PFSK-1 (cell line): Measurements from ENCODE around the gene PDCD7. TPM values are rescaled to one million over a fixed set of nuclear protein-coding genes. Genes with fewer than 3 reads are reported as not detected.
A peak's percentile ranks its signal among the peaks of the same experiment; 100 is the strongest.

Source experiments
- FOXP2 ChIP-seq: optimal IDR thresholded peaks from 2 replicates; pipeline ENCODE3; 2011; ENCODE audit warnings: borderline replicate concordance, control low read depth, inconsistent platforms; ENCODE audit not compliant: insufficient read depth; ENCODE audit errors: extremely low read length, extremely low read depth
- POLR2AphosphoS5 ChIP-seq: IDR thresholded peaks from 2 replicates; pipeline ENCODE4 v1.6.1; 2012; ENCODE audit warnings: low read depth, mild to moderate bottlenecking, control low read depth, low read length, moderate library complexity
- REST ChIP-seq, 2 experiments: IDR thresholded peaks; 2 replicates each; pipeline versions ENCODE4 v1.6.1 to v1.8.0; 2011 to 2012; ENCODE audit warnings: low read depth in 2 of 2, low read length in 2 of 2, control low read depth in 1 of 2, inconsistent platforms in 1 of 2, mild to moderate bottlenecking in 1 of 2, moderate library complexity in 1 of 2; ENCODE audit not compliant: insufficient read depth in 1 of 2
- SIN3A ChIP-seq: IDR thresholded peaks from 2 replicates; pipeline ENCODE4 v1.6.1; 2012; ENCODE audit warnings: mild to moderate bottlenecking, low read length, moderate library complexity, borderline replicate concordance; ENCODE audit not compliant: insufficient read depth
- TAF1 ChIP-seq: IDR thresholded peaks from 2 replicates; pipeline ENCODE4 v1.6.1; 2012; ENCODE audit warnings: low read length, control low read depth, borderline replicate concordance; ENCODE audit not compliant: insufficient read depth
- polyA plus RNA-seq: library from polyadenylated mRNA; unstranded; fragments of >200 nt; gene quantifications from one replicate; pipeline ENCODE4 v1.2.1, GENCODE V29; 2012; ENCODE audit warnings: low read depth, missing spikeins; ENCODE audit not compliant: insufficient read length

The PDCD7 gene
- 26.6 TPM for polyA plus RNA-seq

- TF ChIP-seq FOXP2 (no peak), TAF1 (peak; percentile 95), SIN3A (peak; percentile 72; the same call in 1 of the 2 replicates), POLR2AphosphoS5 (peak; percentile 97), REST (IDR thresholded peaks at IDR 0.05; ENCODE audit: insufficient read depth in 1 of 2, low read depth in 2 of 2, low read length in 2 of 2) (no peak)
These were observed at the start of gene PDCD7 for GRCh38 chr15:65133548-65134200. Gene PDCD7 (minus strand): TSS chr15:65133808. CDS start chr15:65133781, 27 bp downstream.

GRCh38 chr15:65182538-65182937, 48.9 kb upstream of the PDCD7 start:
- TF ChIP-seq REST (IDR thresholded peaks at IDR 0.05; ENCODE audit: insufficient read depth in 1 of 2, low read depth in 2 of 2, low read length in 2 of 2) (no peak), SIN3A (no peak), POLR2AphosphoS5 (no peak), TAF1 (no peak), FOXP2 (no peak)

- no peak for TF ChIP-seq SIN3A
- no peak for TF ChIP-seq REST (IDR thresholded peaks at IDR 0.05; ENCODE audit: insufficient read depth in 1 of 2, low read depth in 2 of 2, low read length in 2 of 2)
- no peak for TF ChIP-seq POLR2AphosphoS5
- no peak for TF ChIP-seq TAF1
- TF ChIP-seq FOXP2 = no peak
These were observed 46.6 kb upstream of the PDCD7 start for GRCh38 chr15:65180167-65180566.

GRCh38 chr15:65177901-65178300, 44.3 kb upstream of the PDCD7 start:
- TF ChIP-seq TAF1 (no peak), REST (IDR thresholded peaks at IDR 0.05; ENCODE audit: insufficient read depth in 1 of 2, low read depth in 2 of 2, low read length in 2 of 2) (no peak), SIN3A (no peak), POLR2AphosphoS5 (no peak), FOXP2 (no peak)

- TF ChIP-seq TAF1 (no peak), POLR2AphosphoS5 (no peak), SIN3A (no peak), REST (IDR thresholded peaks at IDR 0.05; ENCODE audit: insufficient read depth in 1 of 2, low read depth in 2 of 2, low read length in 2 of 2) (no peak), FOXP2 (no peak)
These were observed 42.4 kb upstream of the PDCD7 start for GRCh38 chr15:65176056-65176455.
